ENCODE data around the gene OR2H2.

The OR2H2 gene

DNA sequence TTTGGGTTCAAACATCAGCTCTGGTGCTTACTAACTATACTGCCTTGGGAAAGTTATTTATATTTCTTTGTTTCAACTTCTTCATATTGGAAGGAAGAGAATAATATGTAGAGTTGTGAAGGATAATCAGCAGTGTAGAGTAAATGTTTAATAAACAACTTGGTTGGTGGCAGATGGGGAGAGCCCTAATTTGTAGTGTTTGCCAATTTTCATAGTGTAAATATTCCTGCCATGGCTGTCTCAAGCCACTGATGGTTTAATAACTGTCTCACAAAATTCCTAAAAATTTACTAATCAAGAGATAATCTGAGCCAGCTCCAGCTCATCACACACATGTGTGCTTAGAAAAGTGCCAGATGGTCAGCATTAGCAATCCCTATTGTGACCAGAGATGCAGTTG is at the start of gene OR2H2:
Gene OR2H2 (plus strand): TSS at position 301 of the 400 bp plus-strand sequence. CDS start 2,824 bp downstream, outside the sequence.
- no peak for DNase-seq

DNA sequence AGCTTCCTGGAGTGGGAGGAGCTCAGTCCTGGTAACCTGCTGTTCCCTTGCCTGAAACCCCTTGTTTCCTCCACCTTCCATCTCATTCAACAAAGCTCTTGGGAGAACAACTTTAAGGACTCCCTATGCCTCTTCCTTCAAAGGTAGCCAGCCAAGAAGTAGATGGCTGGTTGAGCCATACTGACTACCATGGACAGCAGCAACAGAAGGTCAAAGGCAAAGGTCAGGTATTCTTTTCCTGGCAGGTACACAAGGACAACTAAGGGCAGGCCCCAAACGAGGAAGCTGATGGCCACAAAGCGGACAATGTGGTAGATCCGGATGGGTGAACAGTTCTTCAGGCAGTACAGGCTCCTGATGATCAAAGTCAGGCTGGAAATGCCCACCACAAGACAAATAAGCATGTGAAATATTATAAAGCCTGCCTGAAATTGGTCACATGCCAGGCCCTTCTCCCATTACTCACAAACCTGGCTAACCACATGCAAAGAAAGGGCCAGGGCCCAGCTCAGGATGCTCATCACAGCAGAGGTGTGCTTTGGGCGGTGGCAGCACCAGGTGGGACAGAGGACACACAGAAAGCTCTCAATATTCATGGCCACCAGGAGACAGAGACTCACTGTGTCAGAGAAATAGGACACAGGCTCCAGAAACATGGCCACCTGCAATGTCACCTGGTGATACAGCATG is 47.1 kb upstream of the OR2H2 start:
- DNase-seq: no peak

DNA sequence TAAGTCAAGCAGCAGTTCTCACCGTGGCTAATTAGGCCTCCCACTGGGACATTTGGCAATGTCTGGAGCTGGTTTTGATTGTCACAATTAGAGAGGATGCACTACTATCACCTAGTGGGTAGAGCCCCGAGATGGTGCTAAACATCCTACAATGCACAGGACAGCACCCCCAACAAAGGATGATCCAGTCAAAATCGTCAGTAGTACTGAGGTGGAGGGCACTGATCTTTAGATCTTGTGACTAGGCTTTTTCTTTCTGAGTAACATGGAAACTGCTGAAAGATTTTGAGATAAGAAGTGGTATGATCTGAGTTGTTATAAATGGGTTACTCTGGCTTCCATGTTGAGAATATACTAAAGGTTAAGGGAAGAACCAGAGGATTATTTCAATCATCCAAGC is 37.3 kb upstream of the OR2H2 start:
- DNase-seq: no peak

DNA sequence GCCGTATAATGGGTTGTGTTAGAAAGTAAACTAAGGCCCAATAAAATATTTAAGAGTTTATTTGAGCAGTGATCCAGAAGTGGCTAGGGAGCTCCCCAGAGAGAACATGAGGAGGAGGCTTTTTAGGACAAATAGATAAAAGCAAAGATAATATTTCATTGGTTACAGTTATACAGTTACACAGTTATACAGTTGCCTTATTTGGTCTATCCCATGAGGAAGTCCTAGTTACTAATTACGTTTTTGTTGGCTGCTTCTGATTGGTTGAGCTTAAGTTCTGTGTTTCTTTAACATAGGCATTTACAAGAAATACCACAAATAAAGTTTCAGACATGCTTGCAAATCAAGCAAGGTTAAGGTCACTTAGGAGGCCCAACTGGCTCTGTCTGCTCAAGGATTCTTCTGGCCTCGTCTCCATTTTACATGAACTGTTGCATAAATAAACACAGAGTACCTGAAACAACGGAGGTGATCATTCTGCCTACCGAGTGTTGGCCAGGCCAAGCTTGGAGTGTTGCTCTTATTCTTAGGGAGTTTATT is 32.3 kb upstream of the OR2H2 start:
- DNase-seq: no peak

DNA sequence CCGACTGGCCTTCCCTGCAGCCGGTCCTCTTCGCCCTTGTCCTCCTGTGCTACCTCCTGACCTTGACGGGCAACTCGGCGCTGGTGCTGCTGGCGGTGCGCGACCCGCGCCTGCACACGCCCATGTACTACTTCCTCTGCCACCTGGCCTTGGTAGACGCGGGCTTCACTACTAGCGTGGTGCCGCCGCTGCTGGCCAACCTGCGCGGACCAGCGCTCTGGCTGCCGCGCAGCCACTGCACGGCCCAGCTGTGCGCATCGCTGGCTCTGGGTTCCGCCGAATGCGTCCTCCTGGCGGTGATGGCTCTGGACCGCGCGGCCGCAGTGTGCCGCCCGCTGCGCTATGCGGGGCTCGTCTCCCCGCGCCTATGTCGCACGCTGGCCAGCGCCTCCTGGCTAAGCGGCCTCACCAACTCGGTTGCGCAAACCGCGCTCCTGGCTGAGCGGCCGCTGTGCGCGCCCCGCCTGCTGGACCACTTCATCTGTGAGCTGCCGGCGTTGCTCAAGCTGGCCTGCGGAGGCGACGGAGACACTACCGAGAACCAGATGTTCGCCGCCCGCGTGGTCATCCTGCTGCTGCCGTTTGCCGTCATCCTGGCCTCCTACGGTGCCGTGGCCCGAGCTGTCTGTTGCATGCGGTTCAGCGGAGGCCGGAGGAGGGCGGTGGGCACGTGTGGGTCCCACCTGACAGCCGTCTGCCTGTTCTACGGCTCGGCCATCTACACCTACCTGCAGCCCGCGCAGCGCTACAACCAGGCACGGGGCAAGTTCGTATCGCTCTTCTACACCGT is 31.5 kb upstream of the OR2H2 start:
- DNase-seq: no peak

DNA sequence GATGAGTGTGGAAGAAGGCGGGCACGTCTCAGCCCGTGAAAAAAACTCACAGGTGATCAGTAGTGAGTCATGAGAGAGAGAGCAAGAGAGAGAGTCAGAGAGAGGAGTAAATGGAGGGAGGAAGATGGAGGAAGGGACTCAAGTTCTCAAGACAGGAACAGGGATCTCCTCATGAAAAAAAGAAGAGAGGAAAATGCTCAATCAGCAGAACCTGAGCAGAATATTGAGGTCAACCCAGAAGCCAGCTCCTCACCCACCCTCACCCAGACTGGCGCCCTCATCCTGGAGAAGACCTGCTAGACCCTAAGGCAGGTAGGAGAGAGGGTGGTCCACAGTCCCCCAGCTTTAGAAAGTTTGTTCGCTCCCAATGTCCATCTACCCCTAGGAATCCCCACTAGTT is 30.2 kb upstream of the OR2H2 start:
- no peak for DNase-seq

DNA sequence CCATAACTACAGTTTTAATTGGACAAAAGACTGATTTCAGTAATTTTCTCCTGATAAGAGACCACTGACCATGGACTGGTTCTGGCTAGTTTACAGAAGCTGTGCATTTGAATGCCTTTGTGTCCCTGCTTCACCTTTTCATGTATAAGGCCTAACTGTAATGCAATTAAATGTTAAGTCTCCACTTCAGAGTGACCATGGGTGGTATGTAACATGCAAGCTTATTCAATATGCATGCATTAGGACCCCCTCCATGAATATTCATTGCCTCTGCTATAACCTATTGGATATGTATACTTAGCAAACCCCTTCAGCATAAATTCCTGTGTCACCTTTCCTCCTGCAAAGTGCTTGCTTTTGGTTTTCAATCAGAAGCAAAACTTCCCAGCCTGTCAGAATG is 27.6 kb upstream of the OR2H2 start:
- no peak for DNase-seq

DNA sequence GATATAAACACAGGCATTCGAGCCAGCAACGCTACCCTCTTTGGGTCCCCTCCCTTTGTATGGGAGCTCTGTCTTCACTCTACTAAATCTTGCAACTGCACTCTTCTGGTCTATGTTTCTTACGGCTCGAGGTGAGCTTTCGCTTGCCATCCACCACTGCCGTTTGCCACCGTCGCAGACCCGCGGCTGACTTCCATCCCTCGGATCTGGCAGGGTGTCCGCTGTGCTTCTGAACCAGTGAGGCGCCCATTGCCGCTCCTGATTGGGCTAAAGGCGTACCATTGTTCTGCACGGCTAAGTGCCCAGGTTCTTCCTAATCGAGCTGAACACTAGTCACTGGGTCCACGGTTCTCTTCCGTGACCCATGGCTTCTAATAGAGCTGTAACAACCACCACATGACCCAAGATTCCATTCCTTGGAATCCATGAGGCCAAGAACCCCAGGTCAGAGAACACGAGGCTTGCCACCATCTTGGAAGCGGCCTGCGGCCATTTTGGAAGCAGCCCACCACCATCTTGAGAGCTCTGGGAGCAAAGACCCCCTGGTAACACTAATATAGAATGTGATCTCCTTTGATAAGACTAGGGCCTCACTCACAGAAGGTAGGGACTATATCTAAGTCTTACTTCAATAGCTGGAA is 26.4 kb upstream of the OR2H2 start:
- DNase-seq: no peak

DNA sequence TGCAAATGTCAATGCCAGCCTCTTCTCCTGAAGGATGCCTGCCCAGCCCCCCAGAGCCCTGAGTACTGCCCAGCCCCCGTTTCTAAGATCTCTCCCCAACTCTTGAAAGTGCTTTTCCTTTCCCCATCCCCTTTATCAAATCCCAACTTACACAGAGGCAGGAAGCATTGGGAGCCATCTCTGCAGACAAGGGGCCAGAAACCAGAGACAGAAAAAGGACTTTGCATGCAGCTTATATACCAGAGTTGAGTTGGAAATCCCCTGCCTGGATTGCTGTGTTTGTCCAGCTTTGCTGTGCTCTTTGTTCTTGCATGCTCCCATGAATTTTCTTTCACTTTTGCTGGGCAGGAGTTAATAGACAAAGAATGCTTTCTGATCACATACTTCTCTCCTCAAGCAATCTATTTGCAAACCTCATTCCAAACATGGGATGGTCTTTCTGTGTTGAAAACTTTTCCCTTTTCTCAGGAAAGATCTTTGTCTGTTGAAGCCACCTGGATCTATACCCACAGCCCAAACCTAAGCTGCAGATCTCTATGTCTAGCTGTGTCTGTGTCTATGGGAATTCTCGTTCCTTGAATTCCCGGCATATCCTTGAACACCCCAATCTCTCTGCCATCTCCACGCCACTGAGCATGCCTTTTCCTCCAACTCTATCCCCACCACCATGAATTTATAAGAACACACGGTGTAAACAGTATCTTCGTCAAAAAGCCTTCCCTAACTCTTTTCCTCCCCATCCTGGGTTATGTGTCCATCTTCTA is 25.2 kb upstream of the OR2H2 start, which contains the start of gene UBD:
Gene UBD (minus strand): TSS at position 209 of the 764 bp plus-strand sequence. CDS start 31 bp downstream, at position 178.
- no peak for DNase-seq

DNA sequence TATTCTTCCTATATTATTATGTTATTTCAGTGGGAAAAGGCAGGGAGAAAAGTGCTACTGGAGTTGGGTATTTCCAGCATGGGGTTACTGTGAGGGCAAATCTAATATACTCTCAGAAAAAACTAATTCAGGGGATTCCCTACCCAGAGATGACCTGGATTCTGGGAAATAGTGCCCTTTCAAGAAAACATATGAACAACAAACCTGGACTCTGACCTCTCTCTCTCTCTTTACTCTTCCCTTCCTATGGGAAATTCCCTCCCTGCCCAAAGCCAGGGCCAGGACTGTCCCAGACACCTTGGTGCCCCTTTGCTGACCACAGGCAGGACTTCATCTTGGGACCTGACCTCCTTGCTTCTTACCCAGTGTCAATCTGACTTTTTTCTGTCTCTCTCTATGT is 23.8 kb upstream of the OR2H2 start:
- DNase-seq: no peak

DNA sequence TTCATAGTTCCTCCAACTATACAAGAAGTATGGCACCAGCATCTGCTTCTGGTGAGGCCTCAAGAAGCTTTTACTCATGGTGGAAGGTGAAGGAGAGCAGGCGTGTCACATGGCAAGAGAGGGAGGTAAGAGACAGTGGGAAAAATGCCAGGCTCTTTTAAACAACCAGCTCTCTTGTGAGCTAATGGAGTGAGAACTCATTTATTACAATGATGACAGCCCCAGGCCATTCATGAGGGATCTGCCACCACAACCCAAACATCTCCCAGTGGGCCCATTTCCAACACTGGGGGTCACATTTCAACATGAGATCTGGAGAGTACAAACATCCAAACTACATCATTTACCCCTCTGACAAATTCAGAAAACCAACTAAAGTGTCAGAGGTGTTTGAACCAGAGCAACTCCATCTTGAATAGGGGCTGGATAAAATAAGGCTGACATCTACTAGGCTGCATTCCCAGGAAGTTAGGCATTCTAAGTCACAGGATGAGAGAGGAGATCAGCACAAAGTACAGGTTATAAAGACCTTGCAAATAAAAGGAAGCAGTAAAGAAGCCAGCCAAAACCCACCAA is 23.2 kb upstream of the OR2H2 start:
- DNase-seq: no peak

DNA sequence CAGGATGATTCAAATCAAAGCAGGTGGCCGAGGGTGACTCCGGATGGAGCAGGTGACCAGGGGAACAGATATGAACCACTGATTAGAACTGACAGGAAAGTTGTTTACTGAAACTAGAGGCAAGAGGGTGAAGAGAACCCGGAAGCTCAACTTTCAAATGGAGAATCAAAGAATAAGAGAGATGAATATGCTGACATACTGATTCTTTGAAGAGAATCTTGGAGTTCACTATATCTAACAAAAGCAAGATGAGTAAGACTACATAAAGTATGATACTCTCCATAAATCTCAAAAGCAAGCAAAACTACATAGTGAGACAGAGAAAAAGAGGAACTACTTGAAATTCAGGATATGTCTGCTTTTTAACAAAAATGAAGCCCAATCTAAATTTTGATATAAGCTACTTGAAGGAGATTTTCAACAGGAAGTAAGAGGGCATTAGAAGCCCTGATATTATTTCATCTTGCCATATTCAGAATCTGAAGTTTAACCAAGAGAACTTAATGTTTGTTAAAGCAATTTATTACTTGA is 21.4 kb upstream of the OR2H2 start:
- DNase-seq: no peak

DNA sequence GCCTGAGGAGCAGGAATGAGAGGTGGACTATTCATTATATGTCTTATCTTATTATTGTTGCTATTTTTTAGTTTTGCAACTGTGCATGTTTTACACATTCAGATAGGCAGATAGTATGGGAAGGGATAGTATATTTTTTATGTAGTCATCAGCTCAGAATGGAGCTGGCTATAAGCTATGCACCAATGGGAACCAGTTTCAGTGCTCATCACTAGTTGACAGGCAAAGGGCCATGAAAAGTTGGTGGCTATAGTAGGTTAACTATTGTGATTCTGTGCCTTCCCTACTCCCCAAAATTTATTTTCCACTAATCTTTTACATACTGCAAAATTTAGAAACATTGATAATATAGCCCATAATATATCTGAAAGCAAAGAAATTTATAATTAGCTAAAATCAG is 20.0 kb upstream of the OR2H2 start:
- no peak for DNase-seq

DNA sequence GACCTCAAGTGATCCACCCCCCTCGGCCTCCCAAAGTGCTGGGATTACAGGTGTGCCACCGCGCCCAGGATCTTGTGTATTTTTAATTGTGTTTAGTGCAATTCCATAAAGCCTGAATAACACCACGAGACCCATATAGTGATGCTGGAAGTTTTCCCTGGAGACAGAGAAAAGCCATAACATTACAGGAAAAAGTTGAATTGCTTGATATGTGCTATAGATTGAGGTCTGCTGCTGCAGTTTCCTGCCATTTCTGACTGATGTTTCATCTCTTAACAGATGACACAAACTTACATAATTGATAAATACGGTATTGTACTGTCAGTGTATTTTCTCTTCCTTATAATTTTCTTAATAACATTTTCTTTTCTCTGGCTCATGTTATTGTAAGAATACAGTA is 18.1 kb upstream of the OR2H2 start:
- DNase-seq: no peak

DNA sequence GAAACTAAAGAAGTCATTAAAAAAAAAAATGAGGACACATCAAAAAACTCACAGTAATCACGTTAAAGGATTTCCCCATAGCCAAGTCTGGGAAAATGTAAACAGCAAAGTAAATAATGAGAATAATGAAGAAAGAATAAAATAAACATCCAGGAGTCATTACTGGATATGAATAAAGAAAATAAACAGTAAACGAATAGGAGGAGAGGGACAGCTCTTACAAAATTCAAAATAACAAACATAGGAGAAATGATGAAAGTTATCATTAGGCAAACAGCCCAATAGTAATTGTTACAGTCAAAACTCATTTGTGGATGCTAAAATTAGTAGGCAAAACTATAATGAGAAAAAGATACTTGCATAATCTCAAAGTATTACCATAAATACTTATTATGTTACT is 17.4 kb upstream of the OR2H2 start:
- no peak for DNase-seq

DNA sequence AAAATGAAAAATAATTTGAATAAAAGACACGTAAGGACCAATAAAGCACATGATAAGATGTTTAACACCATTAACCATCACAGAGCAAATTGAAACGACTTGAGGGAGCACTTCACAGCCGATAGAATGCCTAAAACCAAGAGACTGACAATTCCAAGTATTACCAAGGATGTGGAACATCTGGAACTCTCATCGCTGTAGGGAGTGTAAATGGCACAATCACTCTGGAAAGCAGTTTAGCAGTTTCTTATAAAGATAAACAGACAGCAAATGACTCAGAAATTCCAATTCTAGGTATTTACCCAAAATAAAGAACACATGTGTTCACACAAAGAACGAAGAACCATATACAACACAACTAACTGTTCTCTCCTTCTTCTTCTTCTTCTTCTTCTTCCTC is 16.9 kb upstream of the OR2H2 start:
- no peak for DNase-seq

DNA sequence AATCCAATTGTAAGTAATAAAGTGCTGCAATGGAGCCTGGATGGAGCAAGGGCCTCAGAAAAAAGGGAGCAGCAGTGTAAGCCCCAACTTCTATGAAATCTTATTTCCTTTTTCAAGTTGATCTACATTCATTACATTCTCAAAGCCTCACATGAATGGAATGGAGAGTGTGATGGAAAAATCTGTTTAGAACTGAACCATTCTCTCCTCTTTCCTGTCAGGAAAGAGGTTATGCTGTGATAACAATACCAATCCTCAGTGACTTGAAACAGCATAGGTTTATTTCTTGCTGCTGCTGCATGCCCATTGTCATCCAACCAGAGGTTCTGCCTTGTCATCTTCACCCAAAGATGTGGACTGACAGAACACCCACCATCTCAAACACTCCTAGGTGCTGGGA is 8.9 kb upstream of the OR2H2 start:
- no peak for DNase-seq

DNA sequence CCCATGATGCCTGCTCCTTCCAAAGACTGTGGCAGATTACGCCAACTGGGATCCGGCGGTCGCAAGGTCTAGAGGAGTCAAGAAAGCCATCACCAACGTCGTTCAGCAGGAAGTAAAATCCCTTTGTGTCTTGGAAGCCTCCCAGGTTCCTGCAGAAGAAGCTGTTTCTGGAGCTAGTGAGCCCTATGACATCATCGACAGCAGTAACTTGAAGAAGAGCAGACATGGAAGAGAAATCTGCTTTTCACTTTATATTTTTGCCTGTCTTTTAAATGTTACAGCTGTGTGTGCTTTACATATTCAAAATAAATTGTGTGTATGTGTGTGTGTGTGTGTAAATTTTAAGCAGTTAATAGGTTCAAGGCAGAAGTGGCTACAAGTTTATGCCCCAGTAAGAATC is 7.4 kb upstream of the OR2H2 start:
- DNase-seq: no peak

DNA sequence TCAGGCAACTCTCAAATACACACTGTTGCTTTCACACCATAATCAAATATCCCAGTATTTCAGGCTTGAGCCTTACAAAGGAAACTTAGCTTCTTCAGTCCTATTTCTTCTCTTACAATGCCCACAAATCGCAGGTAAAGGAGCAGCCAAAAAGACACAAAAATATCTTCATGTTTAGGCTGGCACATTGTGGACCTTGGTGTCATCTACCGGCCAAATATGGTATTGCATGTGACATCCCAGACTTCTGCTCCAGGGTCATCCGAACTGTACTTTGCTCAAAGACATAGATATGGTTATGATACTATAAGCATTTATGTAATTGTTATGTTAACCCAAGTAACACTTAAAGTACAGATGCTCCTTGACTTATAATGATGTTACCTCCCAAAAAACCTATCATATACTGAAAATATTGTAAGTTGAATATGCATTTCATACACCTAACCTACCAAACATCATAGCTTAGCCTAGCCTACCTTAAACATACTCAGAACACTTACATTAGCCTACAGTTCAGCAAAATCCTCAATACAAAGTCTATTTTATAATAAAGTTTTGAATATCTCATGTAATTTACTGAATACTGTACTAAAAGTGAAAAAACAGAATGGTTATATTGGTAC is 4.6 kb downstream of the OR2H2 start:
- DNase-seq: no peak

DNA sequence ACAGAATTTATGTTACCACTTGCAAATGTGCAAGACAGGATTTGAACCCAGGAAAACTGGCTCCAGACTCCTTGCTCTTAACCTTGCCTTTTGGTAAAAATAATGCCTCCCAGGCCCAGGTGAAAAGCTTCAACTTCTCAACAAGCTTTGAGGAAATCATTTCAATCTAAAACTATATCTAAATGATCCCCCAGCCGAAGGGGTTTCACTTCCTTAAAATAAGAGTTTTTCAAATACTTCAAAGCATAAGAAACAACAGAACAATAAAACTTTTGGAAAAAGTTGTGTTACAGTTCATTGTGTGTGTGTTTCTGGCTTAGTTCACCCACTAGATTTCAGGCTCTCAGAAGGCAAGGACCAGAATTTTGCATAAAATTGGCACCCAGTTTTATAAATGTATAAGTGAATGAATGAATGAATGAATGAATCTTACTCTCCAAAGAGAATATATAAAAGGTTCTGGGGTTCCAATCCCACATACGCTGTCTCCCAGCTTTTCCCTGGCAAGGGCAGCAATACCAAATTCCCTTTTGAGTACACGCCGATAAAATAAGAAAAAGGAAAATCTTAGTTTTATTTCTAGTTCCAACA is 5.4 kb downstream of the OR2H2 start:
- no peak for DNase-seq

DNA sequence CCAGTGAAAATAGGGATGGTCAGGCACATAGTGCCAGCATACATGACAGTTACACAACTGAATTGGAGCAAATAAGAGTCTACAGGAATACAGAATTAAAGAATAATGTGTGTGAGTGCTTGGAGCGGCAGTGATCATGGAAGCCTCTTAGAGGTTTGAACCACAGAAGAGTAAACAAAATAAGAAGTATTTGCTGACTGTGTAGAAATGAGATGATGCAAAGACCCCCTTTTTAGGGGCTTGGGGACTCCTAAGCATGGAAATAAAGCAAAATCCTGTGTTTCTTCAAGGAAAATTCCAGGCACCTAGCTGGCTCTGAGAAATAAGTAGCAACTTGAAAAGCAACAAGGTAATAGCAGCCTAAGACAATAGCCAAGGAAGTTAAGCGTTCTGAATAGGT is 6.8 kb downstream of the OR2H2 start:
- no peak for DNase-seq

All from NCI-H2171 (cell line).